Keratinocyte (primary cell): ENCODE measurements around the gene NKX6-1. TPM values are rescaled to one million over a fixed set of nuclear protein-coding genes. Genes with fewer than 3 reads are reported as not detected.

Experiments used
- DNase-seq: peaks from one replicate; pipeline ENCODE4 v3.0.0-alpha.2; 2011; ENCODE audit warnings: low read depth, missing footprints, low spot score
- FAIRE-seq: peaks from 2 replicates; lab custom pipeline; 2011; peaks lifted over from hg19 to GRCh38; lab: Jason Lieb, UNC
- H2AFZ ChIP-seq: 2 replicates; pipeline ENCODE4 v1.6.0; 2012; ENCODE audit warnings: low read length, control low read depth, inconsistent platforms; ENCODE audit not compliant: control insufficient read depth
- H3K27ac ChIP-seq: 2 replicates; pipeline ENCODE4 v1.5.1; 2011; ENCODE audit warnings: low read length; ENCODE audit not compliant: control insufficient read depth, insufficient read depth
- H3K27me3 ChIP-seq: 3 replicates; pipeline ENCODE4 v1.6.0; 2011; ENCODE audit warnings: low read length; ENCODE audit not compliant: control insufficient read depth, insufficient read depth; ENCODE audit errors: extremely low read depth
- H3K36me3 ChIP-seq, 2 experiments: 2 replicates in 1 of 2; 3 replicates in 1 of 2; pipeline ENCODE4 v1.5.1; 2011; ENCODE audit warnings: low read length in 2 of 2, mild to moderate bottlenecking in 1 of 2; ENCODE audit not compliant: control insufficient read depth in 2 of 2, insufficient read depth in 2 of 2; ENCODE audit errors: extremely low read depth in 1 of 2
- H3K4me1 ChIP-seq: 3 replicates; pipeline ENCODE4 v1.5.1; 2011; ENCODE audit warnings: low read length; ENCODE audit not compliant: control insufficient read depth, insufficient read depth; ENCODE audit errors: extremely low read depth
- H3K4me2 ChIP-seq: 3 replicates; pipeline ENCODE4 v1.6.0; 2011; ENCODE audit warnings: low read depth, low read length; ENCODE audit not compliant: control insufficient read depth, insufficient read depth; ENCODE audit errors: extremely low read depth
- H3K4me3 ChIP-seq, 3 experiments: fragments of 200-600 bp in 1 of 3; sonication (generic) in 1 of 3; 2 replicates in 2 of 3; 3 replicates in 1 of 3; pipeline ENCODE4 v1.5.1; 2011 to 2016; ENCODE audit warnings: low read length in 3 of 3, mild to moderate bottlenecking in 3 of 3, control low read depth in 2 of 3, inconsistent platforms in 1 of 3, low read depth in 1 of 3, mixed read lengths in 1 of 3, mixed run types in 1 of 3, moderate library complexity in 1 of 3; ENCODE audit not compliant: control insufficient read depth in 2 of 3, insufficient read depth in 2 of 3; ENCODE audit errors: extremely low read depth in 1 of 3
- H3K79me2 ChIP-seq: 2 replicates; pipeline ENCODE4 v1.6.0; 2012; ENCODE audit warnings: low read length; ENCODE audit not compliant: control insufficient read depth, insufficient read depth
- H3K9ac ChIP-seq: 3 replicates; pipeline ENCODE4 v1.6.0; 2011; ENCODE audit warnings: low read length; ENCODE audit not compliant: control insufficient read depth, insufficient read depth; ENCODE audit errors: extremely low read depth
- H3K9me1 ChIP-seq: 3 replicates; pipeline ENCODE4 v1.6.0; 2011; ENCODE audit warnings: low read length; ENCODE audit not compliant: control insufficient read depth, insufficient read depth; ENCODE audit errors: extremely low read depth
- H3K9me3 ChIP-seq: 2 replicates; pipeline ENCODE4 v1.5.1; 2012; ENCODE audit warnings: low read depth, low read length; ENCODE audit not compliant: control insufficient read depth
- H4K20me1 ChIP-seq: 3 replicates; pipeline ENCODE4 v1.6.0; 2011; ENCODE audit warnings: low read length; ENCODE audit not compliant: control insufficient read depth, insufficient read depth; ENCODE audit errors: extremely low read depth
- CTCF ChIP-seq, 3 experiments: IDR thresholded peaks in 1 of 3; conservative IDR thresholded peaks in 1 of 3; optimal IDR thresholded peaks in 1 of 3; 2 replicates in 2 of 3; 3 replicates in 1 of 3; pipeline versions ENCODE3 to v1.5.1; 2011; ENCODE audit warnings: low read length in 3 of 3, mild to moderate bottlenecking in 3 of 3, moderate library complexity in 2 of 3, control low read depth in 1 of 3, inconsistent platforms in 1 of 3; ENCODE audit not compliant: insufficient read depth in 2 of 3; ENCODE audit errors: extremely low read depth in 1 of 3
- EZH2 ChIP-seq: IDR thresholded peaks from one replicate; pipeline ENCODE4 v1.6.1; 2012; ENCODE audit warnings: inconsistent platforms, mild to moderate bottlenecking, low read length, moderate library complexity
- dilution Hi-C: fragments of 300-500 bp; cut with MboI; formaldehyde crosslinking; loops from one replicate; pipeline ENCODE4 v1.7.0; 2020; ENCODE audit warnings: low sequenced_read_pairs; ENCODE audit not compliant: extremely low pct_ligation_motif_present
- polyA plus RNA-seq, 5 experiments: library from polyadenylated mRNA; depleted of rRNA in 3 of 5; stranded (reverse) in 3 of 5; stranded (forward) in 1 of 5; unstranded in 1 of 5; fragments of >200 nt; gene quantifications; 1 replicate in 1 of 5; 2 replicates in 3 of 5; 3 replicates in 1 of 5; pipeline versions ENCODE4 v1.2.1 to v1.2.3, GENCODE V29; 2011 to 2012; ENCODE audit warnings: missing spikeins in 2 of 5, low read depth in 1 of 5, low replicate concordance in 1 of 5

The NKX6-1 gene
- polyA plus RNA-seq, 1 donor (not counting 4 experiments of a cell fraction or from before 2014, with no cell fraction given): not detected

- peaks cover 3% of the 10 kb centered on the region for H4K20me1 ChIP-seq
- no peak overlapping the region for H3K4me2 ChIP-seq
- dilution Hi-C loops: no loop called here
- peaks cover 9% of the 10 kb centered on the region for H3K9me3 ChIP-seq
- no peaks in the 10 kb centered on the region for H3K9me1 ChIP-seq
- H3K4me3 ChIP-seq: no peak overlapping the region
- no peaks in the 10 kb centered on the region for H3K79me2 ChIP-seq
- TF ChIP-seq CTCF (optimal IDR thresholded peaks at IDR 0.05 in 1 of 3, IDR thresholded peaks at IDR 0.05 in 1 of 3, conservative IDR thresholded peaks at IDR 0.05 in 1 of 3; ENCODE audit: extremely low read depth in 1 of 3, insufficient read depth in 2 of 3, low read length in 3 of 3) (no peak), EZH2 (peak; percentile 76)
- H3K36me3 ChIP-seq: no peaks in the 10 kb centered on the region
- DNase-seq (no peak), FAIRE-seq (no peak)
- H3K27me3 ChIP-seq: peaks cover 94% of the 10 kb centered on the region
- H3K27ac ChIP-seq: no peak overlapping the region
- H2AFZ ChIP-seq: no peak overlapping the region
- no peak overlapping the region for H3K9ac ChIP-seq
- H3K4me1 ChIP-seq: peaks cover 8% of the 10 kb centered on the region
These were observed 3.8 kb downstream of the NKX6-1 start for GRCh38 chr4:84495118-84495793.

- peaks cover 8% of the 10 kb centered on the region for H3K9me3 ChIP-seq
- dilution Hi-C loops: no loop called here
- H3K4me1 ChIP-seq: peaks cover 8% of the 10 kb centered on the region
- no peak overlapping the region for H3K4me3 ChIP-seq
- H2AFZ ChIP-seq: no peak overlapping the region
- no peak for FAIRE-seq
- peaks cover 3% of the 10 kb centered on the region for H4K20me1 ChIP-seq
- peaks cover 93% of the 10 kb centered on the region for H3K27me3 ChIP-seq
- H3K79me2 ChIP-seq: no peaks in the 10 kb centered on the region
- DNase-seq: no peak
- H3K9ac ChIP-seq: no peak overlapping the region
- TF ChIP-seq CTCF (optimal IDR thresholded peaks at IDR 0.05 in 1 of 3, IDR thresholded peaks at IDR 0.05 in 1 of 3, conservative IDR thresholded peaks at IDR 0.05 in 1 of 3; ENCODE audit: extremely low read depth in 1 of 3, insufficient read depth in 2 of 3, low read length in 3 of 3) (no peak), EZH2 (no peak)
- H3K4me2 ChIP-seq: no peak overlapping the region
- no peaks in the 10 kb centered on the region for H3K36me3 ChIP-seq
- H3K27ac ChIP-seq: no peak overlapping the region
- no peaks in the 10 kb centered on the region for H3K9me1 ChIP-seq
These were observed 4.6 kb downstream of the NKX6-1 start for GRCh38 chr4:84494531-84494930.
